GM12801 (cell line): Measurements from ENCODE around the gene SEMA3G.

Experiments
- CTCF ChIP-seq: IDR thresholded peaks from one replicate; pipeline ENCODE4 v1.5.1; 2011; ENCODE audit warnings: control low read depth; ENCODE audit not compliant: insufficient read length; ENCODE audit errors: extremely low read depth

Gene SEMA3G

DNA sequence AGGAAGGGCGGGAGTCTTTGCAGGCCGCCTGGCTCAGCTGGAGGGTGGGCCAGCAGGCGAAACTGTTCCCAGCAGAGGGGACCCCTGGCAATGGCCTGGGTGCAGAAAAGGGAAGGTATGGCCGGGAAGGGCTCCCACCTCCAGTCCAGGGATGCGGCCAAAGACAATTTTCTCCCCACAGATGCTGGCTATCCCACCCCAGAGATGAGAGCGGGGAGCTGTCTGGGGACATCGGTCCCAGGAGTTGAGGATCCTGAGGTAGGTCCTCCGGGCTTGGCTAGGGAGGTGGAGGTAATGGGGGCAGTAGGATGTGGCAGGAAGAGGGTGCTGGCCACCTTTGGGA, 1.7 kb downstream of the SEMA3G start:
- TF ChIP-seq CTCF = no peak

GRCh38 chr3:52442409-52443267, 2.3 kb downstream of the SEMA3G start:
- no peak for TF ChIP-seq CTCF

DNA sequence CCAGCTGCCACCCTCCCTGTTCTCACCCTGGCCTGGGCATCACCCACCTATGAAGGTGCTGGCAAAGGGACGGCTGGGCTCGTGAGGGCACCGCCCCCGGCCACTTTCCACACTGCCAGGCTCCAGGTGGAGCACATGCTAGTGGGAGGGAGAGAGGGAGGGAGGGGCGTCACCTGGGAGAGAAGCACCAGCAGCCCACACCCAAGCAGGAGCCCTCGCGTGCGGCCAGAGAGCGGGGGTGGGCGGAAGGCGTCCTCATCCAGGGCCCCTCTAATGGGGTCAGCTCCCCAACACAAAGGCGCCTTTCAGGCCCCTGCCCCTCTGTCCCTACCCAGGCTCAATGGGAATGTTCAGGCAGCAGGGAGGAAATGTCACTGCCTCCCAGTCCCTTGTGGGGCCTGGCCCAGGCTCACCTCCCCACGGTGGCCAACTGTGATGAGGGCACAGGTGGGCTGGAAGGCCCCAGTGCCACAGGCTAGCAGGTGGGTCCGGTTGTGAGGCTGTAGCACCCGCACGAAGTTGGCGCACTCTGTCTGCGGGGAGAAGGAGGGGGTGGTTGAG, 3.1 kb downstream of the SEMA3G start:
- TF ChIP-seq CTCF = no peak

DNA sequence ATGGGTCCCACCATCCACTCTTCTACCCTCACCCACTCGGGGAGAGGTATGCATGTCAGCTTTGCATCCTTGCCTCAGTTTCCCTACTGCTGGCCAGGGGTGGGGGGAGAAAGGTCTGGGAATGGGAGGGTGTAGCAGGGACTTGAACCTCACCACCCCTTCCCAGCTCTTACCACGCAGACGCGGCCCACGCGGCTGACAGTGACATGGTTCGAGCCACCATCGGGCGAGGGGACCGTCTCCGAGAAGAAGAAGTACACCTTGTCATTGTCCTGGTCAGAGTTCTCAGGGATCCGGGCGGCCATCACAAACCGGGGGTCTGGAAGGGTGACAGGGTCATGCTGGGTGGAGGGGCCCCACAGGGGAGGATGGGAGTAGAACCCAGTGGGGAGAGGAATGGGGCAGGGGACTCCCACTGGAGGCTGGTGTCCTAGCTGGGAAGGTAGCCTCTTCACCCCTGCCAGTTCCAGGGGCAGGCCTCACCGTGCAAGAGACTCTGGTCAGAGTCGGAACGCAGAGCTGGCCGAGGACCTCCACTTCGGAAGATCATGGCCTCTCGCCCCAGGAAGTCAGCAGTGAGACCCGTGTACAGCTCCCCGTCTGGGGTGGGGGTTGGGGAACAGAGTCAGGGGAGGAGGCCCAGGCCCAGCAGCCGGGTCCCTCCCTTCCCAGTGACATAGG, 3.7 kb downstream of the SEMA3G start:
- no peak for TF ChIP-seq CTCF

GRCh38 chr3:52440671-52441070, 4.2 kb downstream of the SEMA3G start:
- no peak for TF ChIP-seq CTCF

DNA sequence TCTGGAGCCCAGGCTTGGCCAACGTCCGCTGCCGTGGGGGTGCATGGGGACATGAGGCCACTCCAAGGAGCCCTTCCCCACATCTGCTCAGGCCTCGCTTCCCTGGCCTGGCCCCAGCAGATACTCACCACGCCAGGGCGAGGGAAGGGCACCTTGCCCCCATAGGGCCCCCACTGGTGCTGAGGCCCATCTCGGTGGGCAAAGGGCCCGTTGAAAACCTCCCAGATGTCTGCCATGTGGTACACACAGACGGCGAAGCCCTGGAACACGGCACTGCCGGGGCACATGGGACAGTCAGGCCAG, 4.7 kb downstream of the SEMA3G start:
- no peak for TF ChIP-seq CTCF

- TF ChIP-seq CTCF = no peak
Measured at GRCh38 chr3:52439426-52440248, 5.3 kb downstream of the SEMA3G start.
